ENCODE data around the gene CPO.

CPO gene

GRCh38 chr2:206971805-206972204, 32.5 kb downstream of the CPO start:
- DNase-seq (ENCODE audit: low read depth, low spot score): no peak

GRCh38 chr2:206974551-206974950, 35.2 kb downstream of the CPO start:
- no peak for DNase-seq (ENCODE audit: low read depth, low spot score)

DNA sequence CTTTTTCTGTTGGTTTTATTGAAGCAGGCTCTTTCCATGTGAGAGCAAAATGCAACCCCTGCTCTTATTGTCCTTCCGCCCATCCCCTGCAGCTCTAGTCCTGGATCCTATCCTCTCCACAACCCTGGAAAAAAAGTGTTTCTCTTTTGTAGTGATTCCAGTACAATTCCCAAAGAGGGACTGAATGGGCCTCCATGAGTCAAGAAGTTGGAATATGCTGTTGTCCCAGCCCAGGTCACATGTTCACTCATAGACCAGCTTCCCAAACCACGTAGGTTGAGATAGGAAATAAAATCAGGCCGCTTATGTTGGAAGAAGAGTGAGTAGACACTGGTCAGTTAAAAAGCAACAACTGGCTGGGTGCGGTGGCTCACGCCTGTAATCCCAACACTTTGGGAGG, 39.4 kb downstream of the CPO start:
- DNase-seq (ENCODE audit: low read depth, low spot score): no peak

DNA sequence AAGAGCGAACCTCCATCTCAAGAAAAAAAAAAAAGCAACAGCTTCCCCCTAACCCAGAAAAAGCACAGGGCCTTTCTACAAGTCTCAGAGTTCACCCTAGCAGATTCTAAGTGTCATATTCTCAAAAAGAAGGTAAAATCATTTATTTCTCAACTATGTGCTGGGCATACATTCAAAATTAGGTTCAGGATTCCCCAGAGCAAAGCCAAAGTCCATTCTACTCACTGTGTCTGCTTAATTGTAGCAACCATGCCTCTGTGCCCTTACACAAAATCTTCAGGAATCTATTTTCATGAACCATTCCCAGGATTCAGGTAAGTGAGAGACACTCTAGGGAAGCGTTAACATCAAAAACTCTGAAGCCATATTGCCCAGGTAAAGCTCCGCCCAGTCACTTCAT, 40.0 kb downstream of the CPO start:
- no peak for DNase-seq (ENCODE audit: low read depth, low spot score)

GRCh38 chr2:206979922-206980321, 40.6 kb downstream of the CPO start:
- DNase-seq (ENCODE audit: low read depth, low spot score): no peak

DNA sequence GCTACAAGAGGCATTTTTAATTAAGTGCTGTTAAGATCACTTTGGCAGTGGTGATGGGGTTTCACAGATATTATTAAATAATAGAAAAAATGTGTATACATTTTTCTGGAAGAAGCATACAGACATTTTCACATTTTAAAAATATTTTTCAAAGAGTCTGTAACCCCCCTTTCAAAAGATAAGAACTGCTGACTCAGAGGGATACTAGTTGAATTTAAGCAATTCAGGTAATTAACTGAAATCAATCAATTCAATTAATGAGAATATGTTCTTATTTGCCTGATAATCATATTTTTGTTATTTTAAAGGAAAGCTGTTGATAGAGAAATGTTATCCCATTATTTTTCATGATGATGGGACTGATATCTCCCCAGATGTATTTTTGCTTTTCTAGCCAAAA, 41.1 kb downstream of the CPO start:
- no peak for DNase-seq (ENCODE audit: low read depth, low spot score)

- no peak for DNase-seq (ENCODE audit: low read depth, low spot score)
Observed at GRCh38 chr2:206981086-206981674, 41.9 kb downstream of the CPO start.

- no peak for DNase-seq (ENCODE audit: low read depth, low spot score)
Observed at GRCh38 chr2:206981739-206982340, 42.5 kb downstream of the CPO start.

DNA sequence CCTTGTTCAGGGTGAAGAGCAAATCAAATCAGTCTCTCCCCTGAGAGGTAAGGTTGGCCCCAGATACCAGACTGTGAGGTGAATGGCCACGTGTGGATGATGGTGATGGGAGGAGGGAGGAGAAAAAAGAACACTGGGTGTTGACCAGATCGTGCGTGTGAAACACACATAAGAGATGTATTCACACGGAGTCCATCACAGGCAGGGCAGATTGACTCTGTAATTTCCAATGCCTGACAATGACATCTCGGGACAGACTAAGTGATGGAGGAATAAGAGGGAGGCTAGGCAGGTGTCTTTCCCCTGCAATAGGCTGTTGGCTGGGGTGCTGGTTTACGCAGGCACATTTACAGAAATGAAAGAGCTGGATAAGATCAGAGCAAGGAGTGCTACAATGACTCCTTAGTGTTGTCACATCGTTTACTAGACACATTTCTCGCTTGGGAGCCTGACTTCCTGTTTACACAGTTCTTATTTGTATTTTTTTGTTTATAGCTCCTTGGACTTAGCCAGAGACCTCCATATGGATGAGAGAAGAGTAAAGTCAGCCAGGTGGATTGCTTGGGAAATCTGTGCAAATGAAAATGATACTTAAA, 43.1 kb downstream of the CPO start:
- no peak for DNase-seq (ENCODE audit: low read depth, low spot score)

DNA sequence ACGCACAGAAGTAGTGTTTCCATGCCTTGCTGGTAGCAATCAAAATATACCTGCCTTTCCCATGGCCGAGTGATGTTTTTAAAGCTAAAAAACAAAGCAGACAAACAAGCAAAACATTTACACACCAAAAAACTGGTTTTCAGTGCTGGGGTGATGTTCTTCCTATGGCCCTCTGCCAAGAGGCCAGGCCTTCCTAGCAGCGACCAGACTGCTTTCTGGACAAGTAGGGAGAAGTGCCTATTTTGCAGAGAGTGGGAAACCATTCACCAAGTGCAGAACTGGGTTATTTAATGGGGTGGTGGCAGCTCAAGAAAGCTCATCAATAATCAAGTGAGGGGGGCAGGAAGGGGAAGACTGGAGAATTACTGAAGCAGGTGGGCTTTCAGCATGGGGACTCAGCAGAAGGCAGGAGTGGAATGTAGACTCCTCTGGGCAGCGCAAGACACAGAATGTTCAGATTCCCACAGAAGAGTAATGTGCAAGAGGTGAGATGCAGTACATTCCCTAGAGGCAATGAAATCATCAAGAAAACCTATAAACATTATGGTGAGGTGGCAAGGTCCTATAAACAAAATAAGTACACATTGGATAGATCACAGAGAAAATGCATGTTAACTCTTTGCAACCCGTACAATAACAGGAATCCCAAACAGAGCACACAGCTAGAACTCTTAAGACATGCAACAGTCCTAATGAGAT, 44.0 kb downstream of the CPO start:
- DNase-seq (ENCODE audit: low read depth, low spot score): no peak

GRCh38 chr2:206984206-206984605, 44.9 kb downstream of the CPO start:
- DNase-seq (ENCODE audit: low read depth, low spot score): no peak

DNA sequence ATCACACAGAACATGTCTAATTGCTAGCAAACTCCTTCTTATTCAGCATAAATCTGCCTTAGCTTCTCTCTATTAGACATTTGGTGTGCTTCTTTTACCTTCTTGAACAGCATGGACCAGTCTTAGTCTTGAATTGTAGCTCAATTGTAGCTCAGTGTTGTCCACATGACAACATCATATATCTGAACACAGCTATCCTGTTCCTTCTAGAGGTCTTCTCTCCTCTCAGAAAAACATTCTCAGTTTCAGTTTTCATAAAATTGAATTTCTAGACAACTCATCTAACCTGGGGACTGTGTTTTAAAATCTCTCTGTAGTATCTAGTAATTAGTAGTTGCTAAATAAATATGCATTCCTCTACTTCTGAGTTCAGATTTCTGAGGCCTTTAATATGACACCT, 47.6 kb downstream of the CPO start:
- no peak for DNase-seq (ENCODE audit: low read depth, low spot score)

DNA sequence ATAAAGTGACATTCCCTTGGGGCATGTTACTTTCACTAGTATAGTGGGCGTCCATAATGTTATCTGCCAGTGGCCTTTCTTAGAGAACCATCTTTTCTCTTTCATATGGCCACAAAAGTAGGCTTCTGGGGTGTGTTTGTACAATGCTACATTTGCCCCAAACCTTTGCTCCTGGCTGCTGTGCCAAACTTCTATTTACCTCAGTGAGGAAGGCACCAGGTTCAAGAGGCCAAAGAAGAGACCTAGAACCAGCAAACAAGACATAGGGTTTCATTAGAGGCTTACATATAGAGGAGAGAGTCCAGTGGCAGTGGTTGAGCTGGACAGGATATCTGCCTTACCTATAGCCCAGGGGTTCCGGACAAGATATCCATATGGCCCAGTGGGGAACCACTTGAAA, 48.5 kb downstream of the CPO start:
- no peak for DNase-seq (ENCODE audit: low read depth, low spot score)

DNA sequence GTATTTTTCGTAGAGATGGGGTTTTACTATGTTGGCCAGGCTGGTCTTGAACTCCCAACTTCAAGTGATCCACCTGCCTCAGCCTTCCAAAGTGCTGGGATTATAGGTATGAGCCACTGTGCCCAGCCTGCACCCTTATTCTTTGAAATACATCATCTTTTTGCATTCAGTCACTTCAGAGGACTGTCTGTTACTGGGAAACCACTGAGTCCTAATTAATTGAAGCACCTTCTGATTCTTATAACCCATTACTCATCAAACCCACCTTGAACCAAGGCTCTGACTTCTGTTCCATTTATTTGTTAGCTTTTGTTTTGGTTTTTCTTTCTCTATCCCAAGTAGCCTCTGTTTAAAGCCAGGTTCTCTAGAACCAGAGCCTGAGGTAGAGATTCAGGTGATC, 49.6 kb downstream of the CPO start:
- no peak for DNase-seq (ENCODE audit: low read depth, low spot score)

- DNase-seq (ENCODE audit: low read depth, low spot score): no peak
Observed at GRCh38 chr2:206989311-206989710, 50.0 kb downstream of the CPO start.

- no peak for DNase-seq (ENCODE audit: low read depth, low spot score)
Observed at GRCh38 chr2:206990360-206990759, 51.0 kb downstream of the CPO start.

DNA sequence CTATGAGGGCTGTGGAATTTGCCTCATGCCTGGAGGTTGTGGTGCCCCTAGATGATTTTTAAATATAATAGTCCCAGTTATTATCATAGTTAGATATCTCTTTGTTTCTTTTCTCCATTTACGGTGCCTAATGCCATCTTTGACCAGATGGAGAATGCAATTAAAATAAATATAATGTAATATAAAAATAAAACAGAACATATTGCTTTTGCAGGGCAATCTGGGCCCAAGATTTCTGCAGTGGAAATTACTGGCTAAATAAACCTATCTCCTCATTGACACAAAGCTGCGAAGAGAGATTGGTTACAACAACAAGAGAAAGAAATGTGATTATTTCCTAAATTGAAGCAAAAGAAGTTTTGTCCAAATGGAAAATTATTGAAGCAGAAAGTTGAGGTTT, 51.8 kb downstream of the CPO start:
- no peak for DNase-seq (ENCODE audit: low read depth, low spot score)

DNA sequence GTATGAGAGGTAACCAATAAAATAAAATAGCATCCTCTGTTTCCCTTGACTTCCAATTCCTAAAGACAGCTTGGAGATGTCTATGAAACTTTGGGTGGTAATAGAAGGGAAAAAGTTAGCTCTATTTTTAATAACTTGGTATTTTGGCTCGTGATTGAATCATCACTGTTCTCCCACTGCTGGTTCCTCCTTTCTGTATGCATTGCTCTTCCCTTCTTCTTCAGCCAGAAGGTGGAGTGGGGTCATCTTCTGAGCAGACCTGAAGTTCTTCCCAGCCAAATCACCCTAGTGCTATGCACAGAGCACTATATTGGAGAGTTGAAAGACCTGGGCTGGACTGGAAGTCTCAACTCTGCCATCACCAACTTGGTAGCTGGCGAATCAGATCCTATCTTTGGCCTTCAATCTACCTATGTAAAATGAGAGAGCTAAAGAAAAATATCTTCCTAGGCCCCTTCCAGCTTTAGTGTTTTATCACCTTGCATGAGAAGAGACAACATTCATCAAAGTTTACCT, 54.1 kb downstream of the CPO start:
- no peak for DNase-seq (ENCODE audit: low read depth, low spot score)

GRCh38 chr2:206993964-206994363, 54.6 kb downstream of the CPO start:
- no peak for DNase-seq (ENCODE audit: low read depth, low spot score)

GRCh38 chr2:206996556-206997065, 57.3 kb downstream of the CPO start:
- DNase-seq (ENCODE audit: low read depth, low spot score): no peak

DNA sequence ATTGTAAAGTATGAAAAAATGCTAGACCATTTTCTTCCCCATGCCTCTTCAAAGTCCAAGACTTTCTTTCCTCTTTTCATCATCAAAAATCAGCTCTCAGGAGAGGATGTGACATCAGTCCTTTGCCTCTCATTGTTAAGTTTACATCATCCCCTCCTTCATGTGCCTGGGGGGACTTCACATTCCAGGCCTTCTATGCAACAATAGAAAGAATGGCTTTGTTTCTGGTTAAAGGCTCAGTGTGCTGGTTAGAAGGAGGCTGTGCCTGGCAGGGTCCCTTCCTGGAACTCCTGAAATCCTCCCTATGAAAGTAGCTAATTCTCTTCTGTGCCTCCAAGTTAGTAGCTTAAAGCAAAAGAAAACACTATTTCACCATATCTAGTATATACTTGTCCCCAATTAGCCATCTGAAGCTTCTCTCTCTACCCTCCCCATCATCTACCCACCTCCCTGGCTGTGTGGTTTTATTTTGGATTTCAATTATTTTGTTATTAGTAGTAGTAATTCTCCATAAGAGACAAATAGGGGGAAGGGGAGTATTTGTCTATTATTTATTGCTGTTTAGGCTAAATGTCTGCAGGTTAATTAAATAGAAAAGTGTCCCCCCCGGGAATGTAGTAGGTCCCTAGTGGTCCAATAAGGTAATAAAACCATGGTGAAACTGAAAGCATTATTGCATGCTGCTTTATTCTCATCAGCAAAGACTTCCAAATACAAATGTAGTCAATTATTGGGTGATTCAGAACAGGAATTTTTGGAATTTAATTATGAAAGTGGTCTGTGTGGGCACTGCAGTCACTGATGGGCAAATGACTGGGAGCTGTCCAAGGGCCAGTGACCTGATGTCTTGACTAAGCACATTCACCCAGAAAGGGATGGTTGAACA, 69.0 kb downstream of the CPO start:
- no peak for DNase-seq (ENCODE audit: low read depth, low spot score)

DNA sequence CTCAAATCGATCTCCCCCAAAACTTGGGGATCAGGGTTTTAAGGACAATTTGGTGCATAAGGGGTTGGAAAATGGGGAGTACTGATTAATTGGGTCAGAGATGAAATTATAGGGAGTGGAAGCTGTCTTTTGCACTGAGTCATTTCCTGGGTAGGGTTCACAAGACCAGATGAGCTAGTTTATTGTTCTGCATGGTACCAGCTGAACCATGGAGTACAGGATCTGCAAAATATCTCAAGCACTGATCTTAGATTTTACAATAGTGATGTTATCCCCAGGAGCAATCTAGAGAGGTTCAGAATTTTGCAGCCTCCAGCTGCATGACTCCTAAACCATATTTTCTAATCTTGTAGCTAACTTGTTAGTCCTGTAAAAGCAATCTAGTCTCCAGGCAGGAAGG, 73.1 kb downstream of the CPO start:
- DNase-seq (ENCODE audit: low read depth, low spot score): no peak

All from activated CD4-positive, CD25-positive, alpha-beta regulatory T cell treated with anti-CD3 and anti-CD28 coated beads, Interleukin-2, amount 50 U/mL, for 16 hours (primary cell).